Glomerular visceral epithelial cell (primary cell): Measurements from ENCODE around the gene EVI5L.

Experiments used
- DNase-seq: peaks from one replicate; pipeline ENCODE4 v3.0.0-alpha.2; 2016; ENCODE audit errors: extremely low spot score

Gene EVI5L

GRCh38 chr19:7898967-7899366 lies 68.9 kb downstream of the EVI5L start:
- DNase-seq, result no peak

- no peak for DNase-seq
Observed at GRCh38 chr19:7899751-7900378, 69.8 kb downstream of the EVI5L start.

- DNase-seq, result no peak
Observed at GRCh38 chr19:7900401-7900870, 70.4 kb downstream of the EVI5L start.

- DNase-seq, result peak; percentile 35
Observed at GRCh38 chr19:7900931-7901330, 70.9 kb downstream of the EVI5L start.

GRCh38 chr19:7901337-7901736 lies 71.3 kb downstream of the EVI5L start:
- DNase-seq, result no peak

GRCh38 chr19:7902796-7903243 lies 72.8 kb downstream of the EVI5L start:
- no peak for DNase-seq

- peak; percentile 100 for DNase-seq
Observed at GRCh38 chr19:7903244-7904073, 73.4 kb downstream of the EVI5L start, which contains the start of gene MAP2K7. TSS of gene MAP2K7 (plus strand) at chr19:7903877. CDS start at chr19:7903945, 68 bp downstream.

GRCh38 chr19:7904074-7905020 lies 74.3 kb downstream of the EVI5L start:
- DNase-seq, result no peak

- no peak for DNase-seq
Observed at GRCh38 chr19:7905268-7905667, 75.2 kb downstream of the EVI5L start.

GRCh38 chr19:7905859-7906258 lies 75.8 kb downstream of the EVI5L start:
- DNase-seq, result no peak

GRCh38 chr19:7907122-7907521 lies 77.1 kb downstream of the EVI5L start:
- no peak for DNase-seq

GRCh38 chr19:7907544-7907943 lies 77.5 kb downstream of the EVI5L start:
- DNase-seq, result no peak

GRCh38 chr19:7908078-7908699 lies 78.2 kb downstream of the EVI5L start:
- no peak for DNase-seq

GRCh38 chr19:7908742-7909461 lies 78.9 kb downstream of the EVI5L start:
- no peak for DNase-seq

GRCh38 chr19:7909471-7910067 lies 79.6 kb downstream of the EVI5L start:
- no peak for DNase-seq

- DNase-seq, result no peak
Observed at GRCh38 chr19:7910321-7911161, 80.5 kb downstream of the EVI5L start.

GRCh38 chr19:7911508-7912143 lies 81.6 kb downstream of the EVI5L start:
- DNase-seq, result no peak

GRCh38 chr19:7912144-7912696 lies 82.2 kb downstream of the EVI5L start:
- no peak for DNase-seq
